Activated CD8-positive, alpha-beta memory T cell treated with anti-CD3 and anti-CD28 coated beads, Interleukin-2, amount 50 U/mL, for 24 hours (primary cell): ENCODE measurements around the gene PLET1.

Experiments
- DNase-seq: peaks from one replicate; pipeline ENCODE4 v3.0.0-alpha.2; 2020; ENCODE audit errors: extremely low read depth

PLET1 gene

GRCh38 chr11:112281726-112282125, 21.1 kb upstream of the PLET1 start:
- no peak for DNase-seq

GRCh38 chr11:112280268-112281126, 19.8 kb upstream of the PLET1 start:
- peak; percentile 40 for DNase-seq

- DNase-seq, result peak; percentile 45
Measured at GRCh38 chr11:112279901-112280267, 19.2 kb upstream of the PLET1 start.

GRCh38 chr11:112278803-112279202, 18.1 kb upstream of the PLET1 start:
- no peak for DNase-seq

- DNase-seq, result no peak
Measured at GRCh38 chr11:112277941-112278340, 17.3 kb upstream of the PLET1 start.

GRCh38 chr11:112277029-112277428, 16.4 kb upstream of the PLET1 start:
- no peak for DNase-seq

GRCh38 chr11:112274007-112274783, 13.5 kb upstream of the PLET1 start:
- no peak for DNase-seq

GRCh38 chr11:112273066-112273465, 12.4 kb upstream of the PLET1 start:
- DNase-seq, result no peak

GRCh38 chr11:112271242-112271641, 10.6 kb upstream of the PLET1 start:
- DNase-seq, result no peak

- no peak for DNase-seq
Measured at GRCh38 chr11:112270551-112271180, 10.0 kb upstream of the PLET1 start.

GRCh38 chr11:112269139-112269538, 8.5 kb upstream of the PLET1 start:
- no peak for DNase-seq

- no peak for DNase-seq
Measured at GRCh38 chr11:112268406-112268805, 7.7 kb upstream of the PLET1 start.

- DNase-seq, result no peak
Measured at GRCh38 chr11:112267188-112267591, 6.5 kb upstream of the PLET1 start.

- DNase-seq, result no peak
Measured at GRCh38 chr11:112266410-112266778, 5.7 kb upstream of the PLET1 start.

- DNase-seq, result no peak
Measured at GRCh38 chr11:112265659-112266409, 5.2 kb upstream of the PLET1 start.

GRCh38 chr11:112255067-112255720, 5.5 kb downstream of the PLET1 start:
- DNase-seq, result no peak

GRCh38 chr11:112253605-112254242, 6.9 kb downstream of the PLET1 start:
- DNase-seq, result no peak

- no peak for DNase-seq
Measured at GRCh38 chr11:112249871-112250610, 10.6 kb downstream of the PLET1 start.

- no peak for DNase-seq
Measured at GRCh38 chr11:112248201-112248600, 12.5 kb downstream of the PLET1 start.

GRCh38 chr11:112247201-112247600, 13.5 kb downstream of the PLET1 start:
- DNase-seq, result no peak
